B cell (primary cell): ENCODE results near the gene FHL1. TPM values are rescaled to one million over a fixed set of nuclear protein-coding genes. Genes with fewer than 3 reads are reported as not detected.

Source experiments
- ATAC-seq: fragments of 200-7000 bp; cut with Tn5 transposase; one replicate; pipeline ENCODE4 v1.10.0; 2021; ENCODE audit warnings: low read depth, mild to moderate bottlenecking, moderate number of reproducible peaks, moderate library complexity
- CTCF ChIA-PET: fragments of 350-600 bp; sonication (Branson Sonifier 250); formaldehyde crosslinking; loops from one replicate; lab custom pipeline; 2021; ENCODE audit warnings: antibody characterized with exemption, inconsistent platforms; lab: Charles Lee
- POLR2A ChIA-PET: fragments of 350-600 bp; sonication (Branson Sonifier 250); formaldehyde crosslinking; loops from one replicate; lab custom pipeline; 2021; ENCODE audit warnings: antibody characterized with exemption; lab: Charles Lee
- DNase-seq: peaks from one replicate; pipeline ENCODE4 v3.0.0; 2013
- H2AFZ ChIP-seq: 2 replicates; pipeline ENCODE4 v1.6.1; 2012; ENCODE audit warnings: mild to moderate bottlenecking, low read depth, low read length; ENCODE audit not compliant: insufficient read depth, poor library complexity, severe bottlenecking
- H3K27ac ChIP-seq, 2 donors: 1 replicate in 1 of 2; 2 replicates in 1 of 2; pipeline ENCODE4 v1.5.1; 2012 to 2013; ENCODE audit warnings: low read length in 2 of 2, mild to moderate bottlenecking in 2 of 2, moderate library complexity in 1 of 2
- H3K27me3 ChIP-seq, 4 experiments: fragments of 200-600 bp in 1 of 4; sonication (generic) in 1 of 4; replicated peaks in 1 of 4; 1 replicate in 2 of 4; 2 replicates in 2 of 4; pipeline versions ENCODE4 v1.6.1 to v1.7.0; 2013 to 2016; ENCODE audit warnings: low read length in 3 of 4, mild to moderate bottlenecking in 2 of 4, mixed read lengths in 1 of 4, moderate library complexity in 1 of 4; ENCODE audit not compliant: insufficient read depth in 4 of 4, control insufficient read depth in 3 of 4; ENCODE audit errors: control extremely low read depth in 1 of 4
- H3K36me3 ChIP-seq, 2 experiments: replicated peaks in 1 of 2; 1 replicate in 1 of 2; 2 replicates in 1 of 2; pipeline versions ENCODE4 v1.6.1 to v1.7.1; 2013; ENCODE audit warnings: low read length in 1 of 2; ENCODE audit not compliant: insufficient read depth in 2 of 2, control insufficient read depth in 1 of 2; ENCODE audit errors: control extremely low read depth in 1 of 2, extremely low read depth in 1 of 2
- H3K4me1 ChIP-seq, 2 donors: fragments of 200-600 bp in 1 of 2; sonication (generic) in 1 of 2; 1 replicate in 1 of 2; 2 replicates in 1 of 2; pipeline versions ENCODE4 v1.5.1 to v1.6.1; 2013 to 2017; ENCODE audit warnings: low read length in 2 of 2; ENCODE audit not compliant: control insufficient read depth in 2 of 2, insufficient read depth in 2 of 2
- H3K4me2 ChIP-seq: replicated peaks from 2 replicates; pipeline ENCODE3; 2012; ENCODE audit warnings: mild to moderate bottlenecking, low read depth, low read length; ENCODE audit not compliant: poor library complexity, severe bottlenecking
- H3K4me3 ChIP-seq, 5 experiments: fragments of 200-600 bp in 1 of 5; sonication (generic) in 1 of 5; 1 replicate in 3 of 5; 2 replicates in 2 of 5; pipeline versions ENCODE4 v1.5.1 to v1.7.0; 2011 to 2016; ENCODE audit warnings: low read length in 4 of 5, mild to moderate bottlenecking in 4 of 5, low read depth in 2 of 5, control low read depth in 1 of 5, moderate library complexity in 1 of 5; ENCODE audit not compliant: insufficient read depth in 1 of 5; ENCODE audit errors: control extremely low read depth in 1 of 5, extremely low read depth in 1 of 5
- H3K79me2 ChIP-seq: fragments of 200-600 bp; sonication (generic); one replicate; pipeline ENCODE4 v1.6.0; 2016; ENCODE audit warnings: low read length; ENCODE audit not compliant: control insufficient read depth, insufficient read depth
- H3K9ac ChIP-seq: fragments of 200-600 bp; sonication (generic); 2 replicates; pipeline ENCODE4 v1.6.1; 2017; ENCODE audit warnings: mild to moderate bottlenecking, low read length, moderate library complexity
- H3K9me3 ChIP-seq, 3 donors: one replicate each; pipeline versions ENCODE4 v1.6.1 to v1.7.1; 2013; ENCODE audit warnings: low read length in 2 of 3; ENCODE audit not compliant: control insufficient read depth in 2 of 3, insufficient read depth in 1 of 3; ENCODE audit errors: control extremely low read depth in 1 of 3
- H4K20me1 ChIP-seq: 2 replicates; pipeline ENCODE4 v1.6.0; 2012; ENCODE audit warnings: mild to moderate bottlenecking, low read length; ENCODE audit not compliant: insufficient read depth, control insufficient read depth, poor library complexity, severe bottlenecking
- H3K27ac Mint-ChIP-seq: one replicate; pipeline ENCODE4 v1.8.0; 2021; ENCODE audit warnings: mixed read lengths
- H3K27me3 Mint-ChIP-seq: one replicate; pipeline ENCODE4 v1.8.0; 2021; ENCODE audit warnings: mixed read lengths
- H3K4me1 Mint-ChIP-seq: one replicate; pipeline ENCODE4 v1.8.0; 2021; ENCODE audit warnings: mixed read lengths
- H3K4me3 Mint-ChIP-seq: one replicate; pipeline ENCODE4 v1.8.0; 2021; ENCODE audit warnings: mixed read lengths
- H3K9me3 Mint-ChIP-seq: one replicate; pipeline ENCODE4 v1.8.0; 2022; ENCODE audit warnings: mixed read lengths; ENCODE audit not compliant: insufficient read depth
- EZH2 ChIP-seq: IDR thresholded peaks from 2 replicates; pipeline ENCODE4 v1.6.1; 2012; ENCODE audit warnings: borderline replicate concordance, low read depth, mild to moderate bottlenecking, moderate library complexity, low read length; ENCODE audit not compliant: insufficient read depth, poor library complexity, severe bottlenecking
- WGBS: methylation state at CpG from one replicate; pipeline ENCODE4 v1.1.5; 2013; ENCODE audit warnings: missing lambda C conversion rate; ENCODE audit not compliant: insufficient coverage; 5-methylcytosine and 5-hydroxymethylcytosine counted together
- intact Hi-C: fragments of 100-400 bp; cut with micrococcal nuclease; formaldehyde crosslinking; loops from one replicate; pipeline ENCODE4 v1.10.0; 2022
- polyA plus RNA-seq: library from polyadenylated mRNA; depleted of rRNA; stranded (reverse); fragments of >200 nt; gene quantifications from 2 replicates; pipeline ENCODE4 v1.2.3, GENCODE V29; 2012
- total RNA-seq, 2 donors: library from RNA; stranded (reverse); fragments of 120-200 nt in 1 of 2; gene quantifications; 1 replicate in 1 of 2; 2 replicates in 1 of 2; pipeline versions ENCODE4 v1.2.3 to v1.2.4, GENCODE V29; 2013 to 2022
- TF ChIP-seq, protein P1 (sequence below): fragments of 200-600 bp; IDR thresholded peaks from one replicate; pipeline ENCODE4 v1.8.0; 2022; ENCODE audit warnings: antibody characterized with exemption, mild to moderate bottlenecking

FHL1 gene
- total and polyA plus RNA-seq, 2 donors (not counting 1 experiment from before 2014, with no cell fraction given), result 6.7 to 8.0 TPM

DNA sequence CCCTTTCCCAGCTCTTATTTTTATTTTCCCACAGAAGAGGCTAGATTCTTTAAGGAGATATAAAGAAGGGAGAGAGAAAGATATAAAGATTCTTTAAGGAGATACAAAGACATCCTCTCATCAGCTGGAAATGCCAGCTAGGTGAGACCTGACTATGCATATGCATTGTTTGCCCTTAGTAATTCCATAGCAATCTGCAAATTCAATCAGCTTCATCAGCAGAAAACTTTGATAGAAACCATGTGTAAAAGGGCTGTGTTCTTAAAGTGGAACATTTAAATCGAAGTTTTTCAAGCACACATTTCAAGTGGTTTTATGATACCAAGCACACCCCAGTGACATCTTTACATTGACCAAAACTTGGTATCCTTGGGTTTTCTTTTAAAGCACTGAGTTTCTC, 24.1 kb downstream of the FHL1 start:
- no peak overlapping the region for H3K27ac ChIP-seq
- no peaks in the 10 kb centered on the region for H4K20me1 ChIP-seq
- intact Hi-C loops, result no loop called here
- WGBS, result no CpG with 5 or more reads among the region's 1 CpG
- no peaks in the 10 kb centered on the region for H3K4me1 ChIP-seq
- DNase-seq (no peak), ATAC-seq (no peak)
- Mint-ChIP-seq H3K9me3 (no peaks in the 10 kb centered on the region), H3K4me1 (no peaks in the 10 kb centered on the region), H3K4me3 (no peak overlapping the region), H3K27ac (no peak overlapping the region), H3K27me3 (no peaks in the 10 kb centered on the region)
- no peaks in the 10 kb centered on the region for H3K9me3 ChIP-seq
- CTCF ChIA-PET, result interaction anchor here (1.4 kb wide), 1 partner anchor 9 kb away, joined by 6 read pairs; no protein-coding TSS in a partner anchor
- no peaks in the 10 kb centered on the region for H3K79me2 ChIP-seq
- TF ChIP-seq EZH2, result no peak
- TF ChIP-seq, protein P1, sequence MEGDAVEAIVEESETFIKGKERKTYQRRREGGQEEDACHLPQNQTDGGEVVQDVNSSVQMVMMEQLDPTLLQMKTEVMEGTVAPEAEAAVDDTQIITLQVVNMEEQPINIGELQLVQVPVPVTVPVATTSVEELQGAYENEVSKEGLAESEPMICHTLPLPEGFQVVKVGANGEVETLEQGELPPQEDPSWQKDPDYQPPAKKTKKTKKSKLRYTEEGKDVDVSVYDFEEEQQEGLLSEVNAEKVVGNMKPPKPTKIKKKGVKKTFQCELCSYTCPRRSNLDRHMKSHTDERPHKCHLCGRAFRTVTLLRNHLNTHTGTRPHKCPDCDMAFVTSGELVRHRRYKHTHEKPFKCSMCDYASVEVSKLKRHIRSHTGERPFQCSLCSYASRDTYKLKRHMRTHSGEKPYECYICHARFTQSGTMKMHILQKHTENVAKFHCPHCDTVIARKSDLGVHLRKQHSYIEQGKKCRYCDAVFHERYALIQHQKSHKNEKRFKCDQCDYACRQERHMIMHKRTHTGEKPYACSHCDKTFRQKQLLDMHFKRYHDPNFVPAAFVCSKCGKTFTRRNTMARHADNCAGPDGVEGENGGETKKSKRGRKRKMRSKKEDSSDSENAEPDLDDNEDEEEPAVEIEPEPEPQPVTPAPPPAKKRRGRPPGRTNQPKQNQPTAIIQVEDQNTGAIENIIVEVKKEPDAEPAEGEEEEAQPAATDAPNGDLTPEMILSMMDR, result no peak
- no peak overlapping the region for H3K9ac ChIP-seq
- H3K4me3 ChIP-seq, result no peak overlapping the region
- no peaks in the 10 kb centered on the region for H3K36me3 ChIP-seq
- H2AFZ ChIP-seq, result no peak overlapping the region
- POLR2A ChIA-PET, result no interaction called here
- no peak overlapping the region for H3K4me2 ChIP-seq
- no peaks in the 10 kb centered on the region for H3K27me3 ChIP-seq

DNA sequence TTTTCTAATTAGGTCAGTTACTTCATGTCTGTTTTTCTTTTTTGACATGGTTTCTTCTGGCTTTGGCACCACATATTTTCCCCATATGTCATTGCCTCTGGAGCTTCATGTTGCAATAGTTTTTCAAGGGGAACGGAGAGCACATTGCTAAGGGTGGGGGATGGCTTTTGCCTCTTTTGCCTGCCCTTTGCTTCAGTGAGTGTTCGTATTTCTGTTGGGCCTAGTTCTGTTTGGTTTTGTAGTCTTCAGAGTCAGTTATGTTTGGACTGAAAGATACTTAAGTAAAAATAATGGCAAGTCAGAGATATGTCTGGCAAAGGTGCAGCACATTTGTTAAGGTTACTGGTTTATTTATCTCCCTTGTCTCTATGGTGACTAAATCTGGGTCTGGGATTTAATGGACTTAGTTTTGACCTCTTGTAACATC, 29.1 kb downstream of the FHL1 start:
- no peak for TF ChIP-seq EZH2
- TF ChIP-seq, protein P1, result no peak
- no peaks in the 10 kb centered on the region for H3K4me1 ChIP-seq
- WGBS, result no CpG with 5 or more reads among the region's 2 CpGs
- Mint-ChIP-seq H3K4me3 (no peak overlapping the region), H3K4me1 (no peaks in the 10 kb centered on the region), H3K9me3 (no peaks in the 10 kb centered on the region), H3K27me3 (no peaks in the 10 kb centered on the region), H3K27ac (no peak overlapping the region)
- H3K27ac ChIP-seq, result no peak overlapping the region
- no peak overlapping the region for H3K4me2 ChIP-seq
- no peaks in the 10 kb centered on the region for H3K27me3 ChIP-seq
- DNase-seq (no peak), ATAC-seq (no peak)
- H3K4me3 ChIP-seq, result no peak overlapping the region
- no peaks in the 10 kb centered on the region for H3K9me3 ChIP-seq
- H2AFZ ChIP-seq, result no peak overlapping the region
- H4K20me1 ChIP-seq, result no peaks in the 10 kb centered on the region
- no peak overlapping the region for H3K9ac ChIP-seq
- CTCF ChIA-PET, result no interaction called here
- H3K79me2 ChIP-seq, result no peaks in the 10 kb centered on the region
- no peaks in the 10 kb centered on the region for H3K36me3 ChIP-seq
- POLR2A ChIA-PET, result no interaction called here
- intact Hi-C loops, result no loop called here
